ENCODE data around the gene NDUFV1. TPM values are rescaled to one million over a fixed set of nuclear protein-coding genes. Genes with fewer than 3 reads are reported as not detected.

The NDUFV1 gene
- total RNA-seq, 2 donors from 2014 or later, result 246 to 381 TPM

GRCh38 chr11:67639438-67639859 lies 32.7 kb downstream of the NDUFV1 start, which contains the start of gene TBX10:
TBX10 (minus strand) TSS chr11:67639763; CDS start chr11:67639472, 291 bp downstream.
- Mint-ChIP-seq H3K4me3 (no peak within 1 kb of the TSS), H3K27me3 (no peaks in the 10 kb centered on the region), H3K4me1 (ENCODE audit: low read depth in 2 of 2) (peaks cover 4 to 6% of the 10 kb centered on the region in 2 donors), H3K27ac (no peak within 1 kb of the TSS), H3K9me3 (no peaks in the 10 kb centered on the region), H3K36me3 (no peaks in the 10 kb centered on the region)
- ATAC-seq (no peak), DNase-seq (ENCODE audit: low spot score) (no peak)

- H3K27ac Mint-ChIP-seq, result no peak overlapping the region
- H3K4me1 Mint-ChIP-seq (ENCODE audit: low read depth in 2 of 2), result peaks cover 4 to 6% of the 10 kb centered on the region in 2 donors
- no peaks in the 10 kb centered on the region for H3K9me3 Mint-ChIP-seq
- ATAC-seq, result peak; percentile 60 to 76
- H3K4me3 Mint-ChIP-seq, result no peak overlapping the region
- DNase-seq (ENCODE audit: low spot score), result peak; percentile 72
- H3K36me3 Mint-ChIP-seq, result no peaks in the 10 kb centered on the region
- no peaks in the 10 kb centered on the region for H3K27me3 Mint-ChIP-seq
These were observed 33.5 kb downstream of the NDUFV1 start for GRCh38 chr11:67640021-67640757.

- Mint-ChIP-seq H3K4me3 (no peak overlapping the region), H3K36me3 (no peaks in the 10 kb centered on the region), H3K27ac (no peak overlapping the region), H3K4me1 (ENCODE audit: low read depth in 2 of 2) (peaks cover 4 to 6% of the 10 kb centered on the region in 2 donors), H3K27me3 (no peaks in the 10 kb centered on the region), H3K9me3 (no peaks in the 10 kb centered on the region)
- no peak for DNase-seq (ENCODE audit: low spot score)
- ATAC-seq, result no peak
These were observed 34.1 kb downstream of the NDUFV1 start for GRCh38 chr11:67640758-67641337.

- ATAC-seq (no peak), DNase-seq (ENCODE audit: low spot score) (no peak)
- Mint-ChIP-seq H3K9me3 (no peaks in the 10 kb centered on the region), H3K27me3 (peaks cover 0 to 3% of the 10 kb centered on the region in 2 donors), H3K4me3 (no peak overlapping the region), H3K4me1 (ENCODE audit: low read depth in 2 of 2) (peaks cover 9 to 13% of the 10 kb centered on the region in 2 donors), H3K36me3 (no peaks in the 10 kb centered on the region), H3K27ac (no peak overlapping the region)
These were observed 34.8 kb downstream of the NDUFV1 start for GRCh38 chr11:67641338-67642172.

- DNase-seq (ENCODE audit: low spot score), result no peak
- no peak overlapping the region for H3K4me3 Mint-ChIP-seq
- H3K9me3 Mint-ChIP-seq, result no peaks in the 10 kb centered on the region
- no peak overlapping the region for H3K27ac Mint-ChIP-seq
- peaks cover 12 to 14% of the 10 kb centered on the region in 2 donors for H3K4me1 Mint-ChIP-seq (ENCODE audit: low read depth in 2 of 2)
- H3K36me3 Mint-ChIP-seq, result no peaks in the 10 kb centered on the region
- ATAC-seq, result no peak
- H3K27me3 Mint-ChIP-seq, result peaks cover 0 to 3% of the 10 kb centered on the region in 2 donors
These were observed 35.7 kb downstream of the NDUFV1 start for GRCh38 chr11:67642173-67643120.

- no peak for DNase-seq (ENCODE audit: low spot score)
- ATAC-seq, result no peak
- Mint-ChIP-seq H3K27ac (no peak overlapping the region), H3K4me3 (no peak overlapping the region), H3K4me1 (ENCODE audit: low read depth in 2 of 2) (peaks cover 13 to 14% of the 10 kb centered on the region in 2 donors), H3K36me3 (no peaks in the 10 kb centered on the region), H3K9me3 (no peaks in the 10 kb centered on the region), H3K27me3 (peaks cover 0 to 3% of the 10 kb centered on the region in 2 donors)
These were observed 37.3 kb downstream of the NDUFV1 start for GRCh38 chr11:67644042-67644441.

GRCh38 chr11:67644472-67645418 lies 38.0 kb downstream of the NDUFV1 start:
- Mint-ChIP-seq H3K9me3 (no peaks in the 10 kb centered on the region), H3K4me3 (no peak overlapping the region), H3K27me3 (peaks cover 0 to 3% of the 10 kb centered on the region in 2 donors), H3K27ac (no peak overlapping the region), H3K36me3 (no peaks in the 10 kb centered on the region), H3K4me1 (ENCODE audit: low read depth in 2 of 2) (peaks cover 14 to 19% of the 10 kb centered on the region in 2 donors)
- no peak for ATAC-seq
- DNase-seq (ENCODE audit: low spot score), result no peak

GRCh38 chr11:67645521-67646461 lies 39.1 kb downstream of the NDUFV1 start:
- Mint-ChIP-seq H3K36me3 (no peaks in the 10 kb centered on the region), H3K9me3 (no peaks in the 10 kb centered on the region), H3K27me3 (peaks cover 0 to 3% of the 10 kb centered on the region in 2 donors), H3K27ac (peak overlapping the region; percentile 42 to 54), H3K4me1 (ENCODE audit: low read depth in 2 of 2) (peaks cover 21 to 26% of the 10 kb centered on the region in 2 donors), H3K4me3 (peak overlapping the region; percentile 60)
- no peak for DNase-seq (ENCODE audit: low spot score)
- no peak for ATAC-seq

- DNase-seq (ENCODE audit: low spot score), result no peak
- peaks cover 0 to 3% of the 10 kb centered on the region in 2 donors for H3K27me3 Mint-ChIP-seq
- ATAC-seq, result peak; percentile 69 to 75
- H3K9me3 Mint-ChIP-seq, result no peaks in the 10 kb centered on the region
- peak overlapping the region; percentile 60 for H3K4me3 Mint-ChIP-seq
- H3K27ac Mint-ChIP-seq, result peak overlapping the region; percentile 42 to 54
- H3K36me3 Mint-ChIP-seq, result no peaks in the 10 kb centered on the region
- H3K4me1 Mint-ChIP-seq (ENCODE audit: low read depth in 2 of 2), result peaks cover 22 to 26% of the 10 kb centered on the region in 2 donors
These were observed 40.0 kb downstream of the NDUFV1 start for GRCh38 chr11:67646535-67647336.

- Mint-ChIP-seq H3K27me3 (peaks cover 0 to 3% of the 10 kb centered on the region in 2 donors), H3K36me3 (no peaks in the 10 kb centered on the region), H3K9me3 (no peaks in the 10 kb centered on the region), H3K4me1 (ENCODE audit: low read depth in 2 of 2) (peaks cover 22 to 26% of the 10 kb centered on the region in 2 donors), H3K4me3 (no peak overlapping the region), H3K27ac (no peak overlapping the region)
- ATAC-seq (no peak), DNase-seq (ENCODE audit: low spot score) (no peak)
These were observed 40.7 kb downstream of the NDUFV1 start for GRCh38 chr11:67647471-67647870.
